ENCODE measurements around the gene UNC13B. TPM values are rescaled to one million over a fixed set of nuclear protein-coding genes. Genes with fewer than 3 reads are reported as not detected.
"Not testable (repeated sequence)": the region's sequence is repeated elsewhere in the genome, so short reads cannot be mapped to it uniquely, and the experiment has no call there.

The UNC13B gene
- total RNA-seq, 2 experiments from 2014 or later = 0.64 to 1.1 TPM

DNA sequence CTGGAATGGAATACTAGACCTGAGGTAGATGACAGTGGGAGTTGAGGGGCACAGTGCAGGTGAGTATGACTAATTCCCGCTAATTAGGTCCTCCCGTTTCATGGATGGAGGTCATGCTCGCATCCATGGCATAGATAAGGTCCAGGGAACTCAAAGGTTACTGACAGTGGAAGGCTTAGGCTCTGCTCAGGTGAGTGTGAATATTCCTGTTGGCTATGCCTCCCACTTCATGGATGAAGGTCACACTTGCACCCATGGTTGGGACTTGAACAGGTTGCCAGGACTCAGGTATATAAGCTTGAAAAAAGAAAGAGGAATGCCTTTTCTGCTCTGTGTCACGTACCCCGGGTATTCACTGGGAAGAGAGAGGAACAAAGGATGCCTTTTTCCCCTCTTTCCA, 19.8 kb upstream of the UNC13B start:
- Mint-ChIP-seq H3K9me3 (peaks cover 15% of the 10 kb centered on the region), H3K4me1 (no peaks in the 10 kb centered on the region), H3K27ac (no peak overlapping the region), H3K4me3 (no peak overlapping the region), H3K36me3 (no peaks in the 10 kb centered on the region), H3K27me3 (no peaks in the 10 kb centered on the region)
- ATAC-seq (ENCODE audit: low read depth) (no peak), DNase-seq (no peak)
- POLR2A ChIA-PET = no interaction called here

DNA sequence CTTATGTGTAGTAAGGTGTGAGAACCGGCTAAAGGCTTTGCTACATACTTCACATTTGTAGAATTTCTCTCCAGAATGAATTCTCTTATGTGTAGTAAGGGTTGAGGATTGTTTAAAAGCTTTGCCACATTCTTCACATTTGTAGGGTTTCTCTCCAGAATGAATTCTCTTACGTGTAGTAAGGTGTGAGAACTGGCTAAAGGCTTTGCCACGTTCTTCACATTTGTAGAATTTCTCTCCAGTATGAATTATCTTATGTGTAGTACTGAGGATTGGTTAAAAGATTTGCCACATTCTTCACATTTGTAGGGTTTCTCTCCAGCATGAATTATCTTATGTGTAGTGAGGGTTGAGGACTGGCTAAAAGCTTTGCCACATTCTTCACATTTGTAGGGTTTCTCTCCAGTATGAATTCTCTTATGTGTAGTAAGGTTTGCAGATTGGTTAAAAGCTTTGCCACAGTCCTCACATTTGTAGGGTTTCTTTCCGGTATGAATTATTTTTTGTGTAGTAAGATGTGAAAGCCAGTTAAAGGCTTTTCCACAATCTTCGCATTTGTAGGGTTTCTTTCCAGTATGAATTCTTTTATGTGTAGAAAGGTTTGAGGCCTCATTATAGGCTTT, 13.8 kb upstream of the UNC13B start:
- ATAC-seq (ENCODE audit: low read depth); H3K4me1 Mint-ChIP-seq; H3K4me3 Mint-ChIP-seq; DNase-seq; H3K27ac Mint-ChIP-seq; H3K36me3 Mint-ChIP-seq; POLR2A ChIA-PET; H3K27me3 Mint-ChIP-seq: not testable (repeated sequence)
- peaks cover 28% of the 10 kb centered on the region for H3K9me3 Mint-ChIP-seq

GRCh38 chr9:35152926-35153325, 8.9 kb upstream of the UNC13B start:
- H3K36me3 Mint-ChIP-seq = peaks cover 2% of the 10 kb centered on the region
- no peaks in the 10 kb centered on the region for H3K4me1 Mint-ChIP-seq
- peaks cover 19% of the 10 kb centered on the region for H3K9me3 Mint-ChIP-seq
- ATAC-seq (ENCODE audit: low read depth) (no peak), DNase-seq (no peak)
- H3K27me3 Mint-ChIP-seq = no peaks in the 10 kb centered on the region
- H3K4me3 Mint-ChIP-seq = no peak overlapping the region
- H3K27ac Mint-ChIP-seq = no peak overlapping the region
- POLR2A ChIA-PET = no interaction called here

DNA sequence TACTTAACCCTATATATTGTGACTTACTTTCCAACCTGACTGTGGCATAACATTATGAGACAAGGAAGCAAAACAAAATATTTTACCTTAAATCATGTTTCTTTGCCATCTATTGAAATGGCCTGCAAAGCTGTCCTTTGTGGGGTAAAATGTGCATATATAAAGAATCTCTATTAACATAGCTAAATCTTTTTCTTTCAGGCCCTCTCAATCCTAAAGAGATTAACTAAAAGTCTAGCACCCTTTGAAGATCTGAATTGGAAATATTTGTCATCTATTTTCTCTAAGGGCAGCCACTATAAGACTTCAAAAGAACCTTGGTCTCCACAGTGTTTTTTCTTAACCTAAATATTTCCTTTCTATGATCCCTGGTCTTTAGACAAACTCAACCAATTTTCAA, 5.0 kb upstream of the UNC13B start:
- H3K4me1 Mint-ChIP-seq = peaks cover 9% of the 10 kb centered on the region
- ATAC-seq (ENCODE audit: low read depth) (no peak), DNase-seq (no peak)
- no peak overlapping the region for H3K4me3 Mint-ChIP-seq
- POLR2A ChIA-PET = no interaction called here
- no peak overlapping the region for H3K27ac Mint-ChIP-seq
- peaks cover 3% of the 10 kb centered on the region for H3K27me3 Mint-ChIP-seq
- no peaks in the 10 kb centered on the region for H3K36me3 Mint-ChIP-seq
- H3K9me3 Mint-ChIP-seq = peaks cover 3% of the 10 kb centered on the region

DNA sequence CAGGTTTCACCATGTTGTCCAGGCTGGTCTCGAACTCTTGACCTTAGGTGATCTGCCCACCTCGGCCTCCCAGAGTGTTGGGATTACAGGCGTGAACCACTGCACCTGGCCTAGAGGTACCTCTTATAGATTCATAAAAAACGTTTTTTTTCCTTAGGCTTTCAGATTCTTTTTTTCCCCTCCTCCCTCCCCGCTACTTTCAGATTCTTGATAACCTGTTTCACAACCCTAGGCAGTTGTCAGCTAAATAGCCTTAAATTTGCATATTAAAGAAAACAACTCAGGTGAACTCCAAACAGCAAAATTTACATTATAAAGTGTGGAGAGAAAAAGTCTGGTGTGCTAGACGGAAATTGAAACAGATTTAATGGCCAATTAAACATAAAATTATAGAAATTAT, 4.0 kb upstream of the UNC13B start:
- peaks cover 14% of the 10 kb centered on the region for H3K4me1 Mint-ChIP-seq
- ATAC-seq (ENCODE audit: low read depth); H3K27me3 Mint-ChIP-seq; H3K9me3 Mint-ChIP-seq; DNase-seq; POLR2A ChIA-PET; H3K4me3 Mint-ChIP-seq; H3K27ac Mint-ChIP-seq; H3K36me3 Mint-ChIP-seq: not testable (repeated sequence)

DNA sequence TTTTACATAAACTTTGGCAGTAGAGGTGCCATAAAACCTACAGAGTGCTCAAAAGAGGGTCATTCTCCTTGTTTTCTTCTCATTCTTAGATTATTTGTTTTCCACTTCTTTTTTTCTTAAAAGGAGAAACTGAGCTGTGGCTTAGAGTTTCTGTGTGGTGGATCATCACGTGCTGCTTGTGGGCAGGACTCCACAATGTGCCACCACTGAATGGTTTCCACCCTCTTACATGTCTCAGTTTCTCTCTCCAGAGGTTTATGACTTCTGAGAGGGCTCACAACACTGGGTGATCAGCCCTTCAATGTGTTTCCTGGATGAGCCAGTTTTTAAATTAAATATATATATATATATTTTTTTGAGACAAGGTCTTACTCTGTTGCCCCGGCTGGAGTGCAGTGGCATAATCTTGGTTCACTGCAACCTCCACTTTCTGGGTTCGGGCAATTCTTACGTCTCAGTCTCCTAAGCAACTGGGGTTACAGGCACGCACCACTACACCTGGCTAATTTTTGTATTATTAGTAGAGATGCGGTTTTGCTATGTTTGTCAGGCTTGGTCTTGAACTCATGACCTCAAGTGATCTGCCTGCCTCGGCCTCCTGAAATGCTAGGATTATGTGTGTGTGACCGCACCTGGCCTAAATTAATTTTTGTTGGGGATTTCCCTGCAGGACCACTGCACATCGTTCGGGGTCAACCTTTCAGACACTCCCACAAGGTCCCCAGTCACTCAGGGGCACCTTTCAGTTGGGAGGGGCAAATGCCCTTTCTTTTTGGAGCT, 3.1 kb upstream of the UNC13B start:
- POLR2A ChIA-PET = no interaction called here

GRCh38 chr9:35162605-35163315, 951 bp downstream of the UNC13B start:
- peaks cover 17% of the 10 kb centered on the region for H3K27me3 Mint-ChIP-seq
- H3K4me1 Mint-ChIP-seq = peaks cover 14% of the 10 kb centered on the region
- ATAC-seq (ENCODE audit: low read depth) (no peak), DNase-seq (no peak)
- no peaks in the 10 kb centered on the region for H3K9me3 Mint-ChIP-seq
- peak overlapping the region; percentile 89 for H3K4me3 Mint-ChIP-seq
- POLR2A ChIA-PET = interaction anchor here (1.0 kb wide), 1 partner anchor 68 kb away, joined by 6 read pairs; no protein-coding TSS in a partner anchor
- H3K27ac Mint-ChIP-seq = no peak overlapping the region
- H3K36me3 Mint-ChIP-seq = no peaks in the 10 kb centered on the region

More for the DNA sequence above, 3.1 kb upstream of the UNC13B start:
- H3K4me3 Mint-ChIP-seq = no peak overlapping the region
- peaks cover 16% of the 10 kb centered on the region for H3K27me3 Mint-ChIP-seq
- H3K9me3 Mint-ChIP-seq = peaks cover 3% of the 10 kb centered on the region
- no peak overlapping the region for H3K27ac Mint-ChIP-seq
- DNase-seq (no peak), ATAC-seq (ENCODE audit: low read depth) (no peak)
- H3K36me3 Mint-ChIP-seq = no peaks in the 10 kb centered on the region
- peaks cover 14% of the 10 kb centered on the region for H3K4me1 Mint-ChIP-seq

GRCh38 chr9:35163413-35163812, 1.6 kb downstream of the UNC13B start:
- DNase-seq = no peak
- Mint-ChIP-seq H3K36me3 (no peaks in the 10 kb centered on the region), H3K27ac (no peak overlapping the region), H3K4me3 (no peak overlapping the region), H3K4me1 (peaks cover 14% of the 10 kb centered on the region), H3K9me3 (no peaks in the 10 kb centered on the region), H3K27me3 (peaks cover 17% of the 10 kb centered on the region)
- POLR2A ChIA-PET = no interaction called here
- ATAC-seq (ENCODE audit: low read depth) = no peak

GRCh38 chr9:35164711-35165110, 2.9 kb downstream of the UNC13B start:
- ATAC-seq (ENCODE audit: low read depth) = no peak
- H3K4me1 Mint-ChIP-seq = peaks cover 9% of the 10 kb centered on the region
- peaks cover 17% of the 10 kb centered on the region for H3K27me3 Mint-ChIP-seq
- no peaks in the 10 kb centered on the region for H3K9me3 Mint-ChIP-seq
- no peak overlapping the region for H3K27ac Mint-ChIP-seq
- H3K4me3 Mint-ChIP-seq = no peak overlapping the region
- POLR2A ChIA-PET = no interaction called here
- H3K36me3 Mint-ChIP-seq = no peaks in the 10 kb centered on the region
- no peak for DNase-seq

DNA sequence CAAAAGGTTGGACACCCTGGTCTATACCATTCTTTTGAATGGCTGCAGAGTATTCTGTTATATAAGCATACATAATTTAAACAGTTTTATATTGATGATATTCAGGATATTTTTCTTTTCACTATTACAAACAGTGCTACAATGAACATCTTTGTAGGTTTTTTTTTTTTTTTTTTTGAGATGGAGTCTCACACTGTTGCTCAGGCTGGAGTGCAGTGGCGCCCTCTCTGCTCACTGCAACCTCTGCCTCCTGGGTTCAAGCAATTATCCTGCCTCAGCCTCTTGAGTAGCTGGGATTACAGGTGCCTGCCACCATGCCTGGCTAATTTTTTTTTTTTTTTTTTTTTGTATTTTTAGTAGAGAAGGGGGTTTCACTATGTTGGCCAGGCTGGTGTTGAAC, 5.6 kb downstream of the UNC13B start:
- POLR2A ChIA-PET; H3K36me3 Mint-ChIP-seq; H3K4me1 Mint-ChIP-seq; DNase-seq; H3K9me3 Mint-ChIP-seq; H3K27ac Mint-ChIP-seq; ATAC-seq (ENCODE audit: low read depth); H3K4me3 Mint-ChIP-seq: not testable (repeated sequence)
- peaks cover 13% of the 10 kb centered on the region for H3K27me3 Mint-ChIP-seq

DNA sequence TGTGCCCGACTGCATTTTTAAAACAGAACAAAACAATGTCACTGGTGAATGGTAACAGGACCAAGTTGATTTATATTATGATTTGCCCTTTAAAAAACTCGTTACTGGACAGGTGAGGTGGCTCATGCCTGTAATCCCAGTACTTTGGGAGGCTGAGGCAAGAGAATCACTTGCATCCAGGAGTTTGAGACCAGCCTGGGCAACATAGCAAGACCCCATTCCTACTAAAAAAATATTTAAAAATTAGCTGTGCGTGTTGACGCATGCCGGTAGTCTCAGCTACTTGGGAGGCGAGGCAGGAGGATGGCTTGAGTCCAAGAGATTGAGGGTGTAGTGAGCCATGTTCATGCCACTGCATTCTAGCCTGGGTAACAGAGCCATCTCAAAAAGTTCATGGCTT, 7.2 kb downstream of the UNC13B start:
- H3K36me3 Mint-ChIP-seq = no peaks in the 10 kb centered on the region
- DNase-seq (no peak), ATAC-seq (ENCODE audit: low read depth) (no peak)
- H3K4me1 Mint-ChIP-seq = no peaks in the 10 kb centered on the region
- H3K27ac Mint-ChIP-seq = no peak overlapping the region
- POLR2A ChIA-PET = no interaction called here
- no peak overlapping the region for H3K4me3 Mint-ChIP-seq
- peaks cover 2% of the 10 kb centered on the region for H3K9me3 Mint-ChIP-seq
- no peaks in the 10 kb centered on the region for H3K27me3 Mint-ChIP-seq

GRCh38 chr9:35172878-35173277, 11.1 kb downstream of the UNC13B start:
- Mint-ChIP-seq H3K4me3 (no peak overlapping the region), H3K36me3 (no peaks in the 10 kb centered on the region), H3K9me3 (peaks cover 2% of the 10 kb centered on the region), H3K4me1 (no peaks in the 10 kb centered on the region), H3K27me3 (no peaks in the 10 kb centered on the region), H3K27ac (no peak overlapping the region)
- DNase-seq = no peak
- POLR2A ChIA-PET = no interaction called here
- no peak for ATAC-seq (ENCODE audit: low read depth)

- H3K27ac Mint-ChIP-seq = no peak overlapping the region
- H3K9me3 Mint-ChIP-seq = no peaks in the 10 kb centered on the region
- POLR2A ChIA-PET = no interaction called here
- no peak overlapping the region for H3K4me3 Mint-ChIP-seq
- H3K27me3 Mint-ChIP-seq = no peaks in the 10 kb centered on the region
- DNase-seq = no peak
- no peaks in the 10 kb centered on the region for H3K36me3 Mint-ChIP-seq
- ATAC-seq (ENCODE audit: low read depth) = no peak
- no peaks in the 10 kb centered on the region for H3K4me1 Mint-ChIP-seq
These were observed 15.7 kb downstream of the UNC13B start for GRCh38 chr9:35177520-35177919.
